Esophagus muscularis mucosa (tissue), 4 donors: ENCODE data around the gene GRM4. TPM values are rescaled to one million over a fixed set of nuclear protein-coding genes. Genes with fewer than 3 reads are reported as not detected.

Source experiments
- DNase-seq: peaks from one replicate; pipeline ENCODE4 v3.0.0-alpha.2; 2017; ENCODE audit errors: extremely low spot score
- H3K27ac ChIP-seq, 4 donors: fragments of 200-600 bp; sonication (generic); replicated peaks in 1 of 4; 1 replicate in 3 of 4; 2 replicates in 1 of 4; pipeline ENCODE4 v1.5.1; 2016 to 2019; ENCODE audit warnings: mild to moderate bottlenecking in 1 of 4
- H3K27me3 ChIP-seq, 4 donors: fragments of 200-600 bp; sonication (generic); one replicate each; pipeline versions ENCODE4 v1.5.1 to v1.6.0; 2016 to 2019
- H3K36me3 ChIP-seq, 4 donors: fragments of 200-600 bp; sonication (generic); one replicate each; pipeline ENCODE4 v1.5.1; 2016 to 2019
- H3K4me1 ChIP-seq, 4 donors: fragments of 200-600 bp; sonication (generic); one replicate each; pipeline ENCODE4 v1.5.1; 2016 to 2019
- H3K4me3 ChIP-seq, 4 donors: fragments of 200-600 bp; sonication (generic); 1 replicate in 2 of 4; 2 replicates in 2 of 4; pipeline ENCODE4 v1.5.1; 2016 to 2019; ENCODE audit warnings: mild to moderate bottlenecking in 4 of 4, moderate library complexity in 1 of 4
- H3K9me3 ChIP-seq, 4 donors: fragments of 200-600 bp; sonication (generic); 1 replicate in 3 of 4; 2 replicates in 1 of 4; pipeline ENCODE4 v1.5.1; 2016 to 2019
- EP300 ChIP-seq: sonication (generic); formaldehyde crosslinking; IDR thresholded peaks from one replicate; pipeline ENCODE4 v1.6.1; 2017; ENCODE audit warnings: antibody characterized with exemption
- POLR2A ChIP-seq: fragments of 450-650 bp; IDR thresholded peaks from one replicate; pipeline ENCODE4 v1.6.1; 2017; ENCODE audit warnings: antibody characterized with exemption, moderate library complexity, mild to moderate bottlenecking, low read depth
- POLR2AphosphoS5 ChIP-seq, 2 donors: sonication (generic); formaldehyde crosslinking; IDR thresholded peaks; one replicate each; pipeline ENCODE4 v1.6.1; 2017; ENCODE audit warnings: antibody characterized with exemption in 2 of 2
- WGBS: methylation state at CpG from one replicate; pipeline ENCODE4 v1.1.5; 2018; 5-methylcytosine and 5-hydroxymethylcytosine counted together
- intact Hi-C: fragments of 100-400 bp; cut with DNase I; formaldehyde crosslinking; loops from one replicate; pipeline ENCODE4 v1.15.1; 2023
- total RNA-seq, 4 donors: library from RNA; depleted of rRNA; stranded (reverse); fragments of >200 nt; gene quantifications; one replicate each; pipeline versions ENCODE4 v1.1.0 to v1.2.1, GENCODE V29; 2016
- TF ChIP-seq, protein P1 (sequence below), 3 experiments: fragments of 200-600 bp in 2 of 3; fragments of 450-650 bp in 1 of 3; sonication (generic) in 2 of 3; IDR thresholded peaks; one replicate each; pipeline ENCODE4 v1.5.1; 2017 to 2019; ENCODE audit warnings: antibody characterized with exemption in 3 of 3, mild to moderate bottlenecking in 2 of 3, moderate library complexity in 1 of 3

Gene GRM4
- total RNA-seq, 4 donors from 2014 or later = not detected

DNA sequence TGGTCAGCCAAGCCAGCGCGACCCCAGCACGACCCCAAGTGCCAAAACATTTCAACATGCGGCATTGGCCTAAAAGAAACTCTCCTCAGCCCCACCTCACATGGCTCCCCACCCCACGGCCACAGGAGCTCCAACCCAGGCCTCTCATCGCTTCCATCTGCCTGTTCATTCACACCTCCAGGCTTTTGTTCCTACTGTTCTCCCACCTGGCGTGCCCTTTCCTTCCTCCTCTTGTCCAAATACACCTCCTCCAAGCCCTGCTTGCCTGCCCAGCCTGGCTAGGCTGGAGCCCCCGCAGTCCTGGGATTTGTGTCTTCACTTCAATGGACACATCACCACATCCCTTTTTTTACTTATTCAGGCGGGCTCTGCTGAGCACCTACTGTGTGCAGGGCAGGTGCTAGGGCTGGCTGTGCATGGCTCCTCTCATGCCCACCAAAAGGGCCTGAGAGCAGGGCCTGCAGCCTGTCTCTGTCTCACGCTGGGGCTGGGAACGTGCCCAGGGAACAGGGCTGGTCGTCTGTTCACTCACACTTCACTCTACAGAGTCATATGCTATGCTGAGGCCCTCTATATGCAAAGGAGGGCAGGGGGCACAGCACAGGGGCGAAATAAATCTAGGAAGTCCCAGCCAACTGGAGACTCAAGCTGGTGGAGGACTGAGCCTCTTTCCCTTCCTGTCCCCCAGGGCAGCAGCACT, 61.1 kb downstream of the GRM4 start:
- no peak for DNase-seq
- no peak overlapping the region for H3K4me3 ChIP-seq
- TF ChIP-seq EP300 = no peak
- no peak for TF ChIP-seq POLR2A
- no peak for TF ChIP-seq POLR2AphosphoS5 (IDR thresholded peaks at IDR 0.05)
- TF ChIP-seq, protein P1, sequence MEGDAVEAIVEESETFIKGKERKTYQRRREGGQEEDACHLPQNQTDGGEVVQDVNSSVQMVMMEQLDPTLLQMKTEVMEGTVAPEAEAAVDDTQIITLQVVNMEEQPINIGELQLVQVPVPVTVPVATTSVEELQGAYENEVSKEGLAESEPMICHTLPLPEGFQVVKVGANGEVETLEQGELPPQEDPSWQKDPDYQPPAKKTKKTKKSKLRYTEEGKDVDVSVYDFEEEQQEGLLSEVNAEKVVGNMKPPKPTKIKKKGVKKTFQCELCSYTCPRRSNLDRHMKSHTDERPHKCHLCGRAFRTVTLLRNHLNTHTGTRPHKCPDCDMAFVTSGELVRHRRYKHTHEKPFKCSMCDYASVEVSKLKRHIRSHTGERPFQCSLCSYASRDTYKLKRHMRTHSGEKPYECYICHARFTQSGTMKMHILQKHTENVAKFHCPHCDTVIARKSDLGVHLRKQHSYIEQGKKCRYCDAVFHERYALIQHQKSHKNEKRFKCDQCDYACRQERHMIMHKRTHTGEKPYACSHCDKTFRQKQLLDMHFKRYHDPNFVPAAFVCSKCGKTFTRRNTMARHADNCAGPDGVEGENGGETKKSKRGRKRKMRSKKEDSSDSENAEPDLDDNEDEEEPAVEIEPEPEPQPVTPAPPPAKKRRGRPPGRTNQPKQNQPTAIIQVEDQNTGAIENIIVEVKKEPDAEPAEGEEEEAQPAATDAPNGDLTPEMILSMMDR (IDR thresholded peaks at IDR 0.05) = no peak
- H3K9me3 ChIP-seq = no peaks in the 10 kb centered on the region
- WGBS = 73% methylated on average over 11 of the region's 13 CpGs
- H3K27ac ChIP-seq = no peak overlapping the region
- peaks cover 0 to 13% (median 0%) of the 10 kb centered on the region in 4 donors for H3K27me3 ChIP-seq
- intact Hi-C loops = no loop called here
- H3K4me1 ChIP-seq = no peaks in the 10 kb centered on the region
- H3K36me3 ChIP-seq = no peaks in the 10 kb centered on the region

DNA sequence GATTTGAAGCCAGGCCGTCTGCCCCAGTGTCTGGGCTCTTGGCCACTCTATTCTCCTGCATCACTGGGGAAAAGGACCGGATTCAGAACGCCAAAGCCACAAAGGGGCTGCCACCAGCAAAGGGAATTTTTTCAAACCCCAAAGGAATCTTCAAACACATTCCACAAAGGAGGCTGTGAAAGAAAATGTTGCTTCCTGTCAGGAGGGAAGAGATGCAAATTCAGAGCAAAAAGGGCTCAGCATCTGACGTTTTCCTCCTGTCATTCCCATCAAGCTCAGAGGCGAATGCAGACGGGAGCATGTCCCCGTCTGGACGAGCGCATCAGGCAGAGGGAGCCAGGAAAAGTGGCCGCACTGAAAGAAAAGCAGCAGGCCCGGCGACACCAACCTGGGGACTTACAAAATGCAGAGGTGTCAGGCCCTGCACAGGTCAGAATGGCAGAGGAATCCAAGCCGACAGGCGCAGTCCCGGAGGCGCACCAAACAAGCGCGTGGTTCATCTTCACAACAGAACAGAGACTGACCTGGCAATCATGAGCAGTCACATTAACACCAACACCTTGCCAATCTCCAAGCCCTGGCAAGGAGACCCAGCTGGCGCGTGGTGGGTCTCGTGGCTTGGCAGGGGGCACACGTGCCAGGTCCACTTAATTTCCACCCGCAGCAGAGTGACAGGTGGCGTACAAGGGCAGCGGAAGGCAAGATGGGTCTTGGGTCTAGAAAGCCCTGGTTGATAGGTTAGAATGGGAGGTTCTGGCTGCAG, 62.8 kb downstream of the GRM4 start:
- Histone ChIP-seq H3K27ac (no peak overlapping the region), H3K9me3 (no peaks in the 10 kb centered on the region), H3K4me1 (no peaks in the 10 kb centered on the region), H3K4me3 (no peak overlapping the region), H3K27me3 (peaks cover 0 to 29% (median 0%) of the 10 kb centered on the region in 4 donors), H3K36me3 (no peaks in the 10 kb centered on the region)
- DNase-seq = no peak
- 73% methylated on average over 24 of the region's 25 CpGs for WGBS
- TF ChIP-seq POLR2AphosphoS5 (IDR thresholded peaks at IDR 0.05) = no peak
- TF ChIP-seq POLR2A = no peak
- TF ChIP-seq EP300 = no peak
- TF ChIP-seq, protein P1 (IDR thresholded peaks at IDR 0.05) = no peak
- intact Hi-C loops = no loop called here

DNA sequence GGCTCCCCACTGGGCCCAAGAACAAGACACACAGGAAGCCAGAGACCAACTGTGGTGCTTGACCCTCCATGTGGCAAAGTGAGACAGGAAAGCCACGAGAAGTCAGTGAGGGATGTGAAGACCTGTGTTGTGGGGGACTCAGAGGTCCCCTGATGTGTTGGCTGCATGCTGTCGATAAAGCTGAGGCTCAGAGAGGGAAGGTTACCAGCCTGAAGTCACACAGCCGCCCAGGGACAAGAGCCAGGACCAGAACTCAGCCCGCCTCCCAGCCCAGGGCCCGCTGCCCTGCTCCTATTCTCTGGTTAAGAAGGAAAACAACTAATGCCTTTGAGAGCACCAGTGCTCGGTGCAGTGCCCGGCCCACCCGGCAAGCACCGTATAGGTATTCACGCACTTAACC, 63.5 kb downstream of the GRM4 start:
- intact Hi-C loops = no loop called here
- no peaks in the 10 kb centered on the region for H3K4me1 ChIP-seq
- TF ChIP-seq POLR2A (no peak), EP300 (no peak), POLR2AphosphoS5 (IDR thresholded peaks at IDR 0.05) (no peak)
- TF ChIP-seq, protein P1 (IDR thresholded peaks at IDR 0.05) = no peak
- H3K4me3 ChIP-seq = no peak overlapping the region
- 93% methylated on average over 8 of the region's 10 CpGs for WGBS
- no peaks in the 10 kb centered on the region for H3K9me3 ChIP-seq
- peaks cover 0 to 36% (median 0%) of the 10 kb centered on the region in 4 donors for H3K27me3 ChIP-seq
- no peak for DNase-seq
- no peak overlapping the region for H3K27ac ChIP-seq
- H3K36me3 ChIP-seq = no peaks in the 10 kb centered on the region

DNA sequence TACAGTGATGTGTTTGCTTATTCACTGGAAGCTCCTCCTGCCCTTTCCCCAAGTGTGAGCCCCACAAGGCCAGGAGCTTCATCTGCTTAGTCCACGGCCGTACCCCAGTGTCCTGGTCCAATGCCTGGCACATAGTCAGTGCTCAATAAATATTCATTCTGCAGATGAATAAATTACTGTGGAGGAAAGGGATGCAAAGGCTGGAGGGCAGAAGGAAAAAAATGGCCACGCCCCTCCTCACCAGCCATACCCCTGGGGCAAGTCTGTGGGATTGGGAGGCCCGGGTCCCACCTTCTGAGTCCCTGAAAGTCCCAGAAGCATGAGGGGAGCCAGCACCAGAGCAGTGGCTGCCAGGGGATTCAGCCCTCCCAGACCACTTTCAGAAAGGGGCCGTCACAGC, 65.5 kb downstream of the GRM4 start:
- Histone ChIP-seq H3K36me3 (no peaks in the 10 kb centered on the region), H3K4me3 (no peak overlapping the region), H3K27me3 (peaks cover 0 to 52% (median 0%) of the 10 kb centered on the region in 4 donors), H3K4me1 (no peaks in the 10 kb centered on the region), H3K27ac (no peak overlapping the region), H3K9me3 (no peaks in the 10 kb centered on the region)
- no peak for TF ChIP-seq POLR2A
- TF ChIP-seq POLR2AphosphoS5 (IDR thresholded peaks at IDR 0.05) = no peak
- TF ChIP-seq EP300 = no peak
- TF ChIP-seq, protein P1 (IDR thresholded peaks at IDR 0.05) = no peak
- no peak for DNase-seq
- WGBS = 74% methylated on average over 5 of the region's 5 CpGs
- intact Hi-C loops = no loop called here
